Stimulated activated naive CD8-positive, alpha-beta T cell treated with anti-CD3 and anti-CD28 coated beads, Interleukin-15, amount 100 ng/mL, for 72 hours (primary cell): ENCODE results near the gene ADRA2A.
A peak's percentile ranks its signal among the peaks of the same experiment; 100 is the strongest.

Experiments
- ATAC-seq: fragments of 150-1000 bp; cut with Tn5 transposase; 2 replicates; pipeline ENCODE4 v1.10.0; 2021; ENCODE audit warnings: mild to moderate bottlenecking, moderate library complexity
- DNase-seq, 2 donors: peaks; one replicate each; pipeline ENCODE4 v3.0.0; 2021 to 2022
- H3K27ac Mint-ChIP-seq, 2 donors: one replicate each; pipeline ENCODE4 v1.8.0; 2022; ENCODE audit warnings: mild to moderate bottlenecking in 2 of 2, mixed read lengths in 2 of 2, moderate library complexity in 2 of 2
- H3K27me3 Mint-ChIP-seq: one replicate; pipeline ENCODE4 v1.8.0; 2022; ENCODE audit warnings: mixed read lengths
- H3K4me1 Mint-ChIP-seq: one replicate; pipeline ENCODE4 v1.8.0; 2022; ENCODE audit warnings: mild to moderate bottlenecking, mixed read lengths
- H3K4me3 Mint-ChIP-seq, 2 donors: one replicate each; pipeline ENCODE4 v1.8.0; 2022; ENCODE audit warnings: mild to moderate bottlenecking in 2 of 2, mixed read lengths in 2 of 2, moderate library complexity in 1 of 2
- H3K9me3 Mint-ChIP-seq, 2 donors: one replicate each; pipeline ENCODE4 v1.8.0; 2022; ENCODE audit warnings: mixed read lengths in 2 of 2

ADRA2A gene

GRCh38 chr10:111114758-111115500 is 38.1 kb downstream of the ADRA2A start:
- peak overlapping the region; percentile 73 to 81 for H3K27ac Mint-ChIP-seq
- no peaks in the 10 kb centered on the region for H3K27me3 Mint-ChIP-seq
- no peak for DNase-seq
- no peaks in the 10 kb centered on the region for H3K9me3 Mint-ChIP-seq
- ATAC-seq = no peak
- H3K4me3 Mint-ChIP-seq = no peak overlapping the region
- peaks cover 13% of the 10 kb centered on the region for H3K4me1 Mint-ChIP-seq

GRCh38 chr10:111116211-111116610 is 39.4 kb downstream of the ADRA2A start:
- Mint-ChIP-seq H3K27me3 (peaks cover 4% of the 10 kb centered on the region), H3K4me3 (no peak overlapping the region), H3K9me3 (no peaks in the 10 kb centered on the region), H3K4me1 (peaks cover 13% of the 10 kb centered on the region), H3K27ac (peak overlapping the region in 1 of 2 donors; percentile 29)
- peak; percentile 34 for ATAC-seq
- no peak for DNase-seq

- no peak for DNase-seq
- no peaks in the 10 kb centered on the region for H3K9me3 Mint-ChIP-seq
- H3K4me3 Mint-ChIP-seq = no peak overlapping the region
- H3K4me1 Mint-ChIP-seq = peaks cover 13% of the 10 kb centered on the region
- H3K27ac Mint-ChIP-seq = no peak overlapping the region
- peaks cover 11% of the 10 kb centered on the region for H3K27me3 Mint-ChIP-seq
- ATAC-seq = no peak
Observed at GRCh38 chr10:111116762-111117445, 40.1 kb downstream of the ADRA2A start.

GRCh38 chr10:111117528-111118277 is 40.9 kb downstream of the ADRA2A start:
- H3K4me3 Mint-ChIP-seq = no peak overlapping the region
- DNase-seq (no peak), ATAC-seq (no peak)
- H3K4me1 Mint-ChIP-seq = peaks cover 13% of the 10 kb centered on the region
- peaks cover 12% of the 10 kb centered on the region for H3K27me3 Mint-ChIP-seq
- no peaks in the 10 kb centered on the region for H3K9me3 Mint-ChIP-seq
- H3K27ac Mint-ChIP-seq = no peak overlapping the region

- ATAC-seq = no peak
- Mint-ChIP-seq H3K27me3 (peaks cover 13% of the 10 kb centered on the region), H3K4me3 (no peak overlapping the region), H3K27ac (no peak overlapping the region), H3K4me1 (peaks cover 12% of the 10 kb centered on the region), H3K9me3 (no peaks in the 10 kb centered on the region)
- no peak for DNase-seq
Observed at GRCh38 chr10:111118758-111119157, 41.9 kb downstream of the ADRA2A start.

- DNase-seq (no peak), ATAC-seq (no peak)
- peaks cover 3% of the 10 kb centered on the region for H3K4me1 Mint-ChIP-seq
- H3K27me3 Mint-ChIP-seq = peaks cover 20% of the 10 kb centered on the region
- no peak overlapping the region for H3K4me3 Mint-ChIP-seq
- no peak overlapping the region for H3K27ac Mint-ChIP-seq
- no peaks in the 10 kb centered on the region for H3K9me3 Mint-ChIP-seq
Observed at GRCh38 chr10:111119637-111120036, 42.8 kb downstream of the ADRA2A start.

GRCh38 chr10:111122127-111122526 is 45.3 kb downstream of the ADRA2A start:
- no peak overlapping the region for H3K4me3 Mint-ChIP-seq
- ATAC-seq = no peak
- DNase-seq = no peak
- no peaks in the 10 kb centered on the region for H3K9me3 Mint-ChIP-seq
- no peaks in the 10 kb centered on the region for H3K4me1 Mint-ChIP-seq
- peaks cover 20% of the 10 kb centered on the region for H3K27me3 Mint-ChIP-seq
- H3K27ac Mint-ChIP-seq = no peak overlapping the region

GRCh38 chr10:111123883-111124282 is 47.1 kb downstream of the ADRA2A start:
- no peak overlapping the region for H3K27ac Mint-ChIP-seq
- no peaks in the 10 kb centered on the region for H3K4me1 Mint-ChIP-seq
- DNase-seq (no peak), ATAC-seq (no peak)
- H3K9me3 Mint-ChIP-seq = no peaks in the 10 kb centered on the region
- no peak overlapping the region for H3K4me3 Mint-ChIP-seq
- H3K27me3 Mint-ChIP-seq = peaks cover 22% of the 10 kb centered on the region

- peaks cover 27% of the 10 kb centered on the region for H3K27me3 Mint-ChIP-seq
- no peak overlapping the region for H3K4me3 Mint-ChIP-seq
- H3K9me3 Mint-ChIP-seq = no peaks in the 10 kb centered on the region
- no peaks in the 10 kb centered on the region for H3K4me1 Mint-ChIP-seq
- ATAC-seq = no peak
- no peak overlapping the region for H3K27ac Mint-ChIP-seq
- no peak for DNase-seq
Observed at GRCh38 chr10:111125102-111125501, 48.3 kb downstream of the ADRA2A start.

- Mint-ChIP-seq H3K27me3 (peaks cover 25% of the 10 kb centered on the region), H3K9me3 (no peaks in the 10 kb centered on the region), H3K4me3 (no peak overlapping the region), H3K27ac (peak overlapping the region in 1 of 2 donors; percentile 47), H3K4me1 (no peaks in the 10 kb centered on the region)
- ATAC-seq (no peak), DNase-seq (no peak)
Observed at GRCh38 chr10:111126077-111126476, 49.2 kb downstream of the ADRA2A start.

GRCh38 chr10:111127081-111127848 is 50.4 kb downstream of the ADRA2A start:
- Mint-ChIP-seq H3K9me3 (no peaks in the 10 kb centered on the region), H3K27me3 (peaks cover 18% of the 10 kb centered on the region), H3K27ac (no peak overlapping the region), H3K4me1 (no peaks in the 10 kb centered on the region), H3K4me3 (no peak overlapping the region)
- ATAC-seq (no peak), DNase-seq (no peak)

- ATAC-seq = no peak
- no peak overlapping the region for H3K4me3 Mint-ChIP-seq
- H3K4me1 Mint-ChIP-seq = no peaks in the 10 kb centered on the region
- DNase-seq = no peak
- H3K9me3 Mint-ChIP-seq = no peaks in the 10 kb centered on the region
- H3K27me3 Mint-ChIP-seq = peaks cover 31% of the 10 kb centered on the region
- no peak overlapping the region for H3K27ac Mint-ChIP-seq
Observed at GRCh38 chr10:111128331-111129180, 51.7 kb downstream of the ADRA2A start.

GRCh38 chr10:111129363-111129762 is 52.5 kb downstream of the ADRA2A start:
- Mint-ChIP-seq H3K27me3 (peaks cover 32% of the 10 kb centered on the region), H3K4me3 (no peak overlapping the region), H3K9me3 (no peaks in the 10 kb centered on the region), H3K27ac (no peak overlapping the region), H3K4me1 (no peaks in the 10 kb centered on the region)
- DNase-seq (no peak), ATAC-seq (no peak)

- Mint-ChIP-seq H3K27ac (no peak overlapping the region), H3K4me3 (no peak overlapping the region), H3K9me3 (no peaks in the 10 kb centered on the region), H3K4me1 (no peaks in the 10 kb centered on the region), H3K27me3 (peaks cover 41% of the 10 kb centered on the region)
- DNase-seq (no peak), ATAC-seq (no peak)
Observed at GRCh38 chr10:111130471-111130870, 53.6 kb downstream of the ADRA2A start.
